Measurements from ENCODE around the gene HYAL1. TPM values are rescaled to one million over a fixed set of nuclear protein-coding genes. Genes with fewer than 3 reads are reported as not detected.
A peak's percentile ranks its signal among the peaks of the same experiment; 100 is the strongest.

The HYAL1 gene
- total RNA-seq, 1 donor from 2014 or later: 0.47 TPM

DNA sequence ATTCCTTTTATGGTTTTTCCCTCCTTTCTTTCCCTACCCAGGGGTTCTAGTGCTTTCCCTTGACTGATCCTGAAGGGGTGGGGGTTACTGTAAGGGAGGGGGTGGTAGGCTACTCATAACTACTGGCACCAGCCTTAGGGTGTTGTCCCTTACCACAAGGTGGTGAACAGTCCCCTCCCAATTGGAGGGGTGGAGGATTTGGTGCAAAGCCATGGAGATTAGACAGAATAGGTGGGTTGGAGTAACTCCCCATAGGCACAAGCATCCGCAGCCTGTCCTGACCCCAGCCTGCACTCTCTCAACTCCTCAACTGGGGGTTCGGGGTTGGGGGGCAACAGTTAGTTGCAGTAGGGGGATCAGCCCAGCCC lies 21.7 kb upstream of the HYAL1 start:
- H3K9me3 Mint-ChIP-seq: no peaks in the 10 kb centered on the region
- H3K4me1 Mint-ChIP-seq: peaks cover 31% of the 10 kb centered on the region
- no peak overlapping the region for H3K27ac Mint-ChIP-seq
- peaks cover 34% of the 10 kb centered on the region for H3K36me3 Mint-ChIP-seq (ENCODE audit: low read depth)
- H3K27me3 Mint-ChIP-seq: no peaks in the 10 kb centered on the region
- DNase-seq: no peak
- ATAC-seq (ENCODE audit: low read depth): no peak
- intact Hi-C loops (cut with micrococcal nuclease): no loop called here
- POLR2A ChIA-PET: interaction anchor here (9.7 kb wide), 1 partner anchor 13 kb away, joined by 167 read pairs; the partner anchor contains the start of gene RASSF1
- TF ChIP-seq, protein P1, sequence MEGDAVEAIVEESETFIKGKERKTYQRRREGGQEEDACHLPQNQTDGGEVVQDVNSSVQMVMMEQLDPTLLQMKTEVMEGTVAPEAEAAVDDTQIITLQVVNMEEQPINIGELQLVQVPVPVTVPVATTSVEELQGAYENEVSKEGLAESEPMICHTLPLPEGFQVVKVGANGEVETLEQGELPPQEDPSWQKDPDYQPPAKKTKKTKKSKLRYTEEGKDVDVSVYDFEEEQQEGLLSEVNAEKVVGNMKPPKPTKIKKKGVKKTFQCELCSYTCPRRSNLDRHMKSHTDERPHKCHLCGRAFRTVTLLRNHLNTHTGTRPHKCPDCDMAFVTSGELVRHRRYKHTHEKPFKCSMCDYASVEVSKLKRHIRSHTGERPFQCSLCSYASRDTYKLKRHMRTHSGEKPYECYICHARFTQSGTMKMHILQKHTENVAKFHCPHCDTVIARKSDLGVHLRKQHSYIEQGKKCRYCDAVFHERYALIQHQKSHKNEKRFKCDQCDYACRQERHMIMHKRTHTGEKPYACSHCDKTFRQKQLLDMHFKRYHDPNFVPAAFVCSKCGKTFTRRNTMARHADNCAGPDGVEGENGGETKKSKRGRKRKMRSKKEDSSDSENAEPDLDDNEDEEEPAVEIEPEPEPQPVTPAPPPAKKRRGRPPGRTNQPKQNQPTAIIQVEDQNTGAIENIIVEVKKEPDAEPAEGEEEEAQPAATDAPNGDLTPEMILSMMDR (IDR thresholded peaks at IDR 0.05): no peak
- H3K4me3 Mint-ChIP-seq: peak overlapping the region; percentile 7
- CTCF ChIA-PET: interaction anchor here (2.2 kb wide), 1 partner anchor 12 kb away, joined by 9 read pairs; no protein-coding TSS in a partner anchor

DNA sequence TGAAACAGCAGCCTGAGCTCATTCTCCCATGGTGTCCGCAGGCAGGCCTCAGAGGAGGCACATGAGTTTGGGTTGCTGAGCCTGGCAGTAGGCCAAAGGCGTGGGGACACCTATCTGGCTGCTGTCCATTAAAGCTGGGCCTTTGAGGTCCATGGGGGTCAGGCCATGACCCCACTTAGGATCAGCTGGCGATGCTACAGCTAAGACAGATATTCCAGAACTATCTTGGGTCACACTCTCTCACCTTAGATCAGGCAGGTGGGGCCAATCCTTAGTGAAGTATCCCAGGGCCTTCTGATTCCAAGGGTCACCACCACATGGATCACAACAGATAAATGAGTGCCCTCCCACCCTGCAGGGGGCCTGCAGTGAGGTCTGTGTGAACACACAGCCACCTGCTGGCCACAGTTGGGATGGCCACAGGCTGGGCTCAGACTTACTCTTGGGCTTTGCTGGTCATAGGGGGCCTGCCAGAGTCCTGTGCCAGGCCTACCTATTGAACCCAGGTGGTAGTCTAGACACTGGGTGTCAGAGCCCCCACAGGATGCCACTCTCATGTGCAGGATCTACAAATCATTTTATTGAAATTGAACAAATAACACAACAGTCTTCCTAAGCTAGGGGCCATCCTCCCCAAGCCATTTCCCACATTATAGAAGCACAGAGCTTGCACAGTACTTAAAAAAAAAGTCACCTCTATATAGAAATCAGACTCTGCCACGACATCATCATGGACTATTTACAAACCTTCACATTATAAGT lies 21.2 kb upstream of the HYAL1 start:
- ATAC-seq (ENCODE audit: low read depth) (peak; percentile 27), DNase-seq (peak; percentile 58)
- Mint-ChIP-seq H3K27ac (no peak overlapping the region), H3K36me3 (ENCODE audit: low read depth) (peaks cover 30% of the 10 kb centered on the region), H3K4me3 (peak overlapping the region; percentile 28), H3K27me3 (no peaks in the 10 kb centered on the region), H3K9me3 (no peaks in the 10 kb centered on the region), H3K4me1 (peaks cover 36% of the 10 kb centered on the region)
- POLR2A ChIA-PET: interaction anchor here (0.9 to 9.7 kb wide), 3 partner anchors 10 to 25 kb away, joined by 4 to 167 read pairs (median 9); partner anchors contain the start of genes HYAL3, NAA80 and RASSF1
- TF ChIP-seq, protein P1 (IDR thresholded peaks at IDR 0.05): no peak
- intact Hi-C loops (cut with micrococcal nuclease): loop anchor here (1.0 to 5.0 kb wide), 4 partner anchors 50 to 1607 kb away; partner anchors contain the start of gene IP6K2
- CTCF ChIA-PET: interaction anchor here (0.8 to 2.2 kb wide), 6 partner anchors 12 to 130 kb away, joined by 3 to 9 read pairs (median 4); partner anchors contain the start of genes HYAL3 and NAA80

DNA sequence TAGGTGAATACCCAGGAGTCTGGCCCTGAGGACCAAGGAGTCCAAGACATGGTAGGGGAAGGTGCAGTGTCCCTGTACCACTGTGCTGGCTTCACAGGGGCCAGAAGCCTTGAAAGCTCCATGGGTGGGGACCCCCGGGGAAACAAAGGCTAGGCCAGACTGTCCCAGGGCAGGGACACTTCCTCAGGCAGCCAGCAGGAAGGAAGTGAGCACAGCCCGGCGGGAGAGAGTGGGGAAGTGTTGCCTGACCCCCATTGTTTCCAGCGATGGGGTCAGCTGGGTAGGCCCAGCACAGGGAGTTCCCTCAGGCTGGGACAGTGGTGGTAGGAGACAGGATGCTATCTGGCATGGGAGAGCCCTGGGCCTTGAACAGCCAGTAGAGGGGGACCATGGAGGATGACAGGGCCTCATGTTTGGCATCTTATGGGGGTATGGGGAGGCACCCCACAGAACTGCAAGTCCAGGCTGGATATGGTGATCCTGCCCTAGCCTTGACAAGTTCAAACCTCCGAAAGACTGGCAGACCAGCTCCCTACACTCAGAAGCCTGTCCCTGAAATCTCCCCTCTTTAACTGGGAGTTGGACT lies 20.3 kb upstream of the HYAL1 start:
- peaks cover 41% of the 10 kb centered on the region for H3K4me1 Mint-ChIP-seq
- no peaks in the 10 kb centered on the region for H3K27me3 Mint-ChIP-seq
- H3K36me3 Mint-ChIP-seq (ENCODE audit: low read depth): peaks cover 26% of the 10 kb centered on the region
- no peak overlapping the region for H3K4me3 Mint-ChIP-seq
- no peak for ATAC-seq (ENCODE audit: low read depth)
- no peak for DNase-seq
- ChIA-PET CTCF (interaction anchor here (0.8 to 2.5 kb wide), 8 partner anchors 8 to 130 kb away, joined by 3 to 9 read pairs (median 4); partner anchors contain the start of genes HYAL3 and NAA80), POLR2A (interaction anchor here (0.9 to 9.7 kb wide), 3 partner anchors 11 to 24 kb away, joined by 4 to 167 read pairs (median 9); partner anchors contain the start of genes HYAL3, NAA80 and RASSF1)
- H3K27ac Mint-ChIP-seq: peak overlapping the region; percentile 7
- TF ChIP-seq, protein P1 (IDR thresholded peaks at IDR 0.05): no peak
- intact Hi-C loops (cut with micrococcal nuclease): loop anchor here (1.0 to 5.0 kb wide), 4 partner anchors 49 to 1606 kb away; partner anchors contain the start of gene IP6K2
- no peaks in the 10 kb centered on the region for H3K9me3 Mint-ChIP-seq

DNA sequence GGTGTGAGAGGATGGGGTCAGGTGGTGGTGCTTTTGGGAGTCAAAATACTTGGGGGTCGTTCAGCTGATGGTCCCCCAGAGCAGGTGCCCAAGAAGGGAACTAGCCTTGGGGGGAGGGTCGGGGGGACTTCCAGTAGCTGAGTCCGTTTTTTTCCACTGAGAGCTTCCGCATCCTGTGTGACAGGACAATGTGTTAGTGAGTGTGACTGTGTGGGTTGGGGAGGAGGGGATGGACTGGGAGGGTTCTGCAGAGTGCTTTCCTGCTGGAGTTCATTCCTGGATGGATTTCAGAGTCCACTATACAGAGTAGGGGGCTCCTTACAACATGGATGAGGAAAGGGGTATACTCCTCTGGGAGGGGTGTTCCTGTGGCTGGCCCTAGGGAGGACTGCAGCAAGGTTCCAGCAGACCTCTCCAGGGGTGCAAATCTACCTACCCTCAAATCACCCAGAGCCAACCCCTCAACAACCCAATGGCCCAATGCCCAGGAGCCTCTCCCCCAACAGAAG lies 19.8 kb upstream of the HYAL1 start:
- TF ChIP-seq, protein P1 (IDR thresholded peaks at IDR 0.05): no peak
- ChIA-PET POLR2A (interaction anchor here (1.6 to 9.7 kb wide), 3 partner anchors 15 to 25 kb away, joined by 9 to 167 read pairs (median 20); partner anchors contain the start of genes HYAL3, NAA80 and RASSF1), CTCF (interaction anchor here (1.0 to 2.5 kb wide), 3 partner anchors 9 to 24 kb away, joined by 3 to 9 read pairs (median 8); partner anchors contain the start of genes HYAL3 and NAA80)
- Mint-ChIP-seq H3K27ac (peak overlapping the region; percentile 7), H3K36me3 (ENCODE audit: low read depth) (peaks cover 22% of the 10 kb centered on the region), H3K4me1 (peaks cover 41% of the 10 kb centered on the region), H3K27me3 (no peaks in the 10 kb centered on the region), H3K9me3 (no peaks in the 10 kb centered on the region), H3K4me3 (no peak overlapping the region)
- intact Hi-C loops (cut with micrococcal nuclease): loop anchor here (5.0 kb wide), 1 partner anchor 1606 kb away; the partner anchor contains the start of gene IP6K2
- no peak for ATAC-seq (ENCODE audit: low read depth)
- DNase-seq: no peak
